HG03175 (cell line): ENCODE results near the gene IQSEC1.

Source experiments
- ATAC-seq: cut with Tn5 transposase; IDR thresholded peaks from one replicate; pipeline ENCODE4 v1.9.1; 2021; ENCODE audit warnings: mild to moderate bottlenecking, moderate library complexity; ENCODE audit not compliant: unreplicated experiment

The IQSEC1 gene

GRCh38 chr3:13051066-13051465 is 22.2 kb downstream of the IQSEC1 start:
- no peak for ATAC-seq

GRCh38 chr3:13050446-13050845 is 22.8 kb downstream of the IQSEC1 start:
- ATAC-seq = no peak

GRCh38 chr3:13049400-13049799 is 23.8 kb downstream of the IQSEC1 start:
- ATAC-seq = no peak

- ATAC-seq = no peak
These were observed 25.7 kb downstream of the IQSEC1 start for GRCh38 chr3:13047296-13048165.

GRCh38 chr3:13046569-13047274 is 26.5 kb downstream of the IQSEC1 start:
- ATAC-seq = peak; percentile 23

- peak; percentile 77 for ATAC-seq
These were observed 27.2 kb downstream of the IQSEC1 start for GRCh38 chr3:13045904-13046568.

- peak; percentile 9 for ATAC-seq
These were observed 27.9 kb downstream of the IQSEC1 start for GRCh38 chr3:13045241-13045903.

- ATAC-seq = no peak
These were observed 28.6 kb downstream of the IQSEC1 start for GRCh38 chr3:13044496-13045240.

- no peak for ATAC-seq
These were observed 29.6 kb downstream of the IQSEC1 start for GRCh38 chr3:13043656-13044055.

GRCh38 chr3:13042715-13043271 is 30.4 kb downstream of the IQSEC1 start:
- no peak for ATAC-seq

- no peak for ATAC-seq
These were observed 31.0 kb downstream of the IQSEC1 start for GRCh38 chr3:13042127-13042701.

- ATAC-seq = no peak
These were observed 32.0 kb downstream of the IQSEC1 start for GRCh38 chr3:13041113-13041776.

- ATAC-seq = peak; percentile 97
These were observed 32.7 kb downstream of the IQSEC1 start for GRCh38 chr3:13040361-13041074.

GRCh38 chr3:13039213-13039896 is 33.9 kb downstream of the IQSEC1 start:
- ATAC-seq = no peak

- ATAC-seq = no peak
These were observed 35.6 kb downstream of the IQSEC1 start for GRCh38 chr3:13037458-13038117.

- ATAC-seq = no peak
These were observed 38.4 kb downstream of the IQSEC1 start for GRCh38 chr3:13034861-13035260.

- no peak for ATAC-seq
These were observed 39.0 kb downstream of the IQSEC1 start for GRCh38 chr3:13034109-13034800.
